DOHH2 (cell line): ENCODE data around the gene CIAO3.

Experiments used
- H3F3A ChIP-seq: fragments of 200-600 bp; sonication (generic), shearing (Covaris generic); 2 replicates; pipeline ENCODE4 v1.6.0; 2016; ENCODE audit warnings: antibody characterized with exemption, mild to moderate bottlenecking; ENCODE audit not compliant: control insufficient read depth, insufficient read depth
- H3K27ac ChIP-seq: fragments of 200-600 bp; sonication (generic); 2 replicates; pipeline ENCODE4 v1.5.1; 2014; ENCODE audit warnings: low read depth, mild to moderate bottlenecking, low read length, moderate library complexity
- H3K27me3 ChIP-seq: fragments of 200-600 bp; sonication (generic); 2 replicates; pipeline ENCODE4 v1.6.1; 2014; ENCODE audit warnings: mild to moderate bottlenecking, low read length, mixed read lengths; ENCODE audit not compliant: control insufficient read depth
- H3K36me3 ChIP-seq: fragments of 200-600 bp; sonication (generic); 2 replicates; pipeline ENCODE4 v1.6.1; 2014; ENCODE audit warnings: mild to moderate bottlenecking, low read length, moderate library complexity, mixed read lengths; ENCODE audit not compliant: control insufficient read depth
- H3K4me1 ChIP-seq: fragments of 200-600 bp; sonication (generic); 2 replicates; pipeline ENCODE4 v1.6.1; 2014; ENCODE audit warnings: mild to moderate bottlenecking, low read length, mixed read lengths; ENCODE audit not compliant: control insufficient read depth
- H3K4me2 ChIP-seq: fragments of 200-600 bp; sonication (generic); 2 replicates; pipeline ENCODE4 v1.6.0; 2014; ENCODE audit warnings: mild to moderate bottlenecking, low read length, moderate library complexity
- H3K4me3 ChIP-seq: fragments of 200-600 bp; sonication (generic); 2 replicates; pipeline ENCODE4 v1.5.1; 2014; ENCODE audit warnings: mild to moderate bottlenecking, low read length, mixed read lengths
- H3K79me2 ChIP-seq: fragments of 200-600 bp; sonication (generic); 2 replicates; pipeline ENCODE4 v1.6.1; 2014; ENCODE audit warnings: mild to moderate bottlenecking, low read length, mixed read lengths; ENCODE audit not compliant: control insufficient read depth
- H3K9me2 ChIP-seq: fragments of 200-600 bp; sonication (generic); replicated peaks from 2 replicates; pipeline ENCODE4 v1.6.1; 2014; ENCODE audit warnings: mild to moderate bottlenecking, low read length, mixed read lengths; ENCODE audit not compliant: control insufficient read depth
- H3K9me3 ChIP-seq: fragments of 200-600 bp; sonication (generic); 2 replicates; pipeline ENCODE4 v1.6.1; 2014; ENCODE audit warnings: antibody characterized with exemption, low read length, mixed read lengths; ENCODE audit not compliant: control insufficient read depth, insufficient read depth
- H4K20me1 ChIP-seq: fragments of 200-600 bp; sonication (generic); 2 replicates; pipeline ENCODE4 v1.6.0; 2014; ENCODE audit warnings: low read depth, mild to moderate bottlenecking, antibody characterized with exemption, low read length, moderate library complexity; ENCODE audit not compliant: control insufficient read depth, insufficient read depth
- EZH2phosphoT487 ChIP-seq: fragments of 200-600 bp; sonication (generic); IDR thresholded peaks from 2 replicates; pipeline ENCODE4 v1.6.1; 2017; ENCODE audit warnings: borderline replicate concordance, mild to moderate bottlenecking, antibody characterized with exemption, low read length, moderate library complexity, mixed read lengths
- TF ChIP-seq, protein P1 (sequence below): fragments of 200-600 bp; sonication (generic); IDR thresholded peaks from one replicate; pipeline ENCODE4 v1.5.1; 2014; ENCODE audit warnings: antibody characterized with exemption, mild to moderate bottlenecking, low read depth, low read length; ENCODE audit not compliant: poor library complexity, severe bottlenecking

CIAO3 gene

DNA sequence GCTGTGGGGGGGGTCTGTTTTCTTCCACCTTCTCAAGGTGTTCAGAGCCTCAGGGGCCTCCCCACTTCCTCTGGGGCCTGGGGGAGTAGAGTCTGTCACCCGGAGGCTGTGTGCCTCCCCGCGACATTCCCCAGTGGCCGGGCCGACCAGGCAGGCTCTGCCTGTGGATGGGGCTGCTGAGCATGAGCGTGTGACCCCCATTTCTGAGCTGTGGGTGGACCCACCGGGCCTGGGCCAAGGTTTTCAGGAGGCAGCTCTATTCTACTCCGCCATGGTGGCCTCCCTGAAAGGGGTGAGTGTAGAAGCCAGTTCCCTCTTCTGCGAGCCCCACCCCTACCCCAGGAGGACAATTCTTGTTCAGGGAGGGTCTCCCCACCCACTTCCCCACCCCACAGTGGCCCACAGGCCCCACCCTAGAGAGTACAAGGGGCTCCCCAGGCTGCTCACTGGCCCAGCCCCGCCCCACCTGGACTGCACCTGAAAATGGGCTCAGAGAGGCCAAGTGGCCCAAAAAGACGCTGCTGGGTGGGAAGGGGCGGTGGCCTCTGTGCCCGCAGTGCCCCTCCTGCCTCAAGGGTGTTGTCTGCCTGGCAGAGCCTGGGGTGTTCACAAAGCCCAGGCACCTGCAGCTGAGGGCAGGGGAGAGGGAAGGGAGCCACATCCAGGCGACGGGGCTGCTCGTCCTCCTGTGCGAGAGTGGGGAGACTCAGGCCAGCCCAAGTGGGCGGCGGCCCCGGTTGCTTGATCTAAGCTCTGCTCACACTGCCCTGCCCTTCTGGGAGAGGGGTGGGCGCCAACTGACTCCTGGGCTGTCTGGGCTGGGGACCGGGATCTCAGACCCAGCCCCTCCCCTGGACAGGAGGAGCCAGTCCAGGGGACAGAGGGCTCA is 21.1 kb upstream of the CIAO3 start:
- no peak for TF ChIP-seq EZH2phosphoT487
- TF ChIP-seq, protein P1, sequence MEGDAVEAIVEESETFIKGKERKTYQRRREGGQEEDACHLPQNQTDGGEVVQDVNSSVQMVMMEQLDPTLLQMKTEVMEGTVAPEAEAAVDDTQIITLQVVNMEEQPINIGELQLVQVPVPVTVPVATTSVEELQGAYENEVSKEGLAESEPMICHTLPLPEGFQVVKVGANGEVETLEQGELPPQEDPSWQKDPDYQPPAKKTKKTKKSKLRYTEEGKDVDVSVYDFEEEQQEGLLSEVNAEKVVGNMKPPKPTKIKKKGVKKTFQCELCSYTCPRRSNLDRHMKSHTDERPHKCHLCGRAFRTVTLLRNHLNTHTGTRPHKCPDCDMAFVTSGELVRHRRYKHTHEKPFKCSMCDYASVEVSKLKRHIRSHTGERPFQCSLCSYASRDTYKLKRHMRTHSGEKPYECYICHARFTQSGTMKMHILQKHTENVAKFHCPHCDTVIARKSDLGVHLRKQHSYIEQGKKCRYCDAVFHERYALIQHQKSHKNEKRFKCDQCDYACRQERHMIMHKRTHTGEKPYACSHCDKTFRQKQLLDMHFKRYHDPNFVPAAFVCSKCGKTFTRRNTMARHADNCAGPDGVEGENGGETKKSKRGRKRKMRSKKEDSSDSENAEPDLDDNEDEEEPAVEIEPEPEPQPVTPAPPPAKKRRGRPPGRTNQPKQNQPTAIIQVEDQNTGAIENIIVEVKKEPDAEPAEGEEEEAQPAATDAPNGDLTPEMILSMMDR: no peak

DNA sequence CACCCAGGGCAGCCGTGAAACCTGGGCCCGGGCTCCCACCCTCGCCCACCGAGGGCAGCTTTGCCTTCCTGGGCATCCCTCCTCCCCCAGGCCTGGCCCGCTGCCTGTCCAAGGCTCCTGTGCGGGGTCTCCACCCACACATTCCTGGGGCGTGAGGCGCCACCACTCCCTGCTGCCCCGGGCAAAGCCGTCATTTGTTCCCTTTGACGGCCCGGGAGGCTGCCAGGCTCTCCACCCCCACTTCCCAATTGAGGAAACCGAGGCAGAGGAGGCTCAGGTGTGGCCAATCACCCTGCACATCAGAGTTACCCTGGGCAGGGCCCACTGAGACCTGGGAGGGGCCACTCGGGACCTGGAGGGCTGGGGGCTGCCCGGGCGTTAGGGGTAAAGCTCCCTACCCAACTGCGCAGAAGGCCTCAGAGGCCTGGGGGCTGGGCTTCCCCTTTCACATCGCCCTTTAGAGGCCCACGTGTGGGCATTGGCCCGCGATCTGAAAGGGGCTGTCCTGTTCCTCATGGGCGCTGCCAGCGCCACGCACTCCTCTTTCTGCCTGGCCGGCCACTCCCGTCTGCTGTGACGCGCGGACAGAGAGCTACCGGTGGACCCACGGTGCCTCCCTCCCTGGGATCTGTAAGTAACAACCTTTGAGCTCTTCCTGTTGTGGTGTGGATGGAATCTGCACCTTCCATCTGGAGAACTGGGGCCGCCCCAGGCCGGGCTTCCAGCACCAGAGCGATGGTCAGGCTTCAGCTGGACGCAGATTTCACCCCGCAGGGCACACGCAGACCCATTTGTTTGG is 19.9 kb upstream of the CIAO3 start, which contains the start of gene MSLN:
MSLN (plus strand) TSS at position 190 of the 799 bp plus-strand sequence. CDS start 1,947 bp downstream, outside the sequence.
- no peaks in the 10 kb centered on the region for H3K79me2 ChIP-seq
- H3K4me3 ChIP-seq: no peak within 1 kb of the TSS
- no peaks in the 10 kb centered on the region for H3K36me3 ChIP-seq
- TF ChIP-seq EZH2phosphoT487: no peak
- TF ChIP-seq, protein P1: no peak
- peaks cover 3% of the 10 kb centered on the region; the same call in 1 of the 2 replicates for H3K27me3 ChIP-seq
- H3K9me2 ChIP-seq: no peaks in the 10 kb centered on the region
- H4K20me1 ChIP-seq: no peaks in the 10 kb centered on the region
- H3K9me3 ChIP-seq: no peaks in the 10 kb centered on the region
- no peaks in the 10 kb centered on the region for H3K4me1 ChIP-seq
- H3K27ac ChIP-seq: no peak within 1 kb of the TSS
- H3K4me2 ChIP-seq: no peak within 1 kb of the TSS
- no peaks in the 10 kb centered on the region for H3F3A ChIP-seq

More for the DNA sequence above, 21.1 kb upstream of the CIAO3 start:
- H3K36me3 ChIP-seq: no peaks in the 10 kb centered on the region
- no peaks in the 10 kb centered on the region for H3K79me2 ChIP-seq
- no peaks in the 10 kb centered on the region for H3K27me3 ChIP-seq
- no peaks in the 10 kb centered on the region for H3K9me2 ChIP-seq
- no peak overlapping the region for H3K4me3 ChIP-seq
- no peak overlapping the region for H3K4me2 ChIP-seq
- no peaks in the 10 kb centered on the region for H4K20me1 ChIP-seq
- no peak overlapping the region for H3K27ac ChIP-seq
- H3K4me1 ChIP-seq: no peaks in the 10 kb centered on the region
- H3F3A ChIP-seq: no peaks in the 10 kb centered on the region
- no peaks in the 10 kb centered on the region for H3K9me3 ChIP-seq

DNA sequence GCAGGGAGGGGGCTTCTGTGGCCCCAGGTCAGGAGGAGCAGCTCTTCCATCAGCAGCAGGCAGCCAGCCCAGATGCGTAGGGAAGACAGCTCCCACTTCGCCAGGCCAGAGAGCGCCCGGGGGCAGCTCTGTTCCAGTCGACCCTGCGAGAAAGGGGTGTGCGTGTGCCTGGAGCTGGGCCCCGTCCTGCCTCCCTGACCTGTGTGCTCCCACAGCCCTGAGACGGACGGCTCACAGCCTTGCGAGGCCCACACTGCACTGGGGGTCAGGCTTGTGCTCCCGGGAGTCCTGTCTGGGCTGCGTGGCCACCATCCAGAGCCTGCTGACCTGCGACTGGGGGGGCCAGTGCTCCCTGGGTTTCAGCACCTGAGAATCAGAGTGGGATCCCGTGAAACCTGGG is 19.3 kb upstream of the CIAO3 start:
- peaks cover 3% of the 10 kb centered on the region; the same call in 1 of the 2 replicates for H3K27me3 ChIP-seq
- H3K4me1 ChIP-seq: no peaks in the 10 kb centered on the region
- no peak overlapping the region for H3K4me3 ChIP-seq
- H3K36me3 ChIP-seq: no peaks in the 10 kb centered on the region
- H4K20me1 ChIP-seq: no peaks in the 10 kb centered on the region
- no peaks in the 10 kb centered on the region for H3K9me3 ChIP-seq
- no peak overlapping the region for H3K27ac ChIP-seq
- H3K79me2 ChIP-seq: no peaks in the 10 kb centered on the region
- no peaks in the 10 kb centered on the region for H3K9me2 ChIP-seq
- TF ChIP-seq, protein P1: no peak
- TF ChIP-seq EZH2phosphoT487: no peak
- H3F3A ChIP-seq: no peaks in the 10 kb centered on the region
- no peak overlapping the region for H3K4me2 ChIP-seq
